Frontal cortex (tissue), 4 donors: ENCODE data around the gene ANXA2. TPM values are rescaled to one million over a fixed set of nuclear protein-coding genes. Genes with fewer than 3 reads are reported as not detected.
"Not testable (repeated sequence)": the region's sequence is repeated elsewhere in the genome, so short reads cannot be mapped to it uniquely, and the experiment has no call there.

ENCODE experiments used
- DNase-seq, 2 donors: peaks; one replicate each; pipeline ENCODE4 v3.0.0; 2012; ENCODE audit warnings: low spot score in 2 of 2
- FAIRE-seq: peaks from 2 replicates; lab custom pipeline; 2012; peaks lifted over from hg19 to GRCh38; lab: Jason Lieb, UNC
- total RNA-seq: library from RNA; depleted of rRNA; stranded (reverse); fragments of >200 nt; gene quantifications from one replicate; pipeline ENCODE4 v1.2.3, GENCODE V29; 2014
- donor health status: control.
- donor health status: control.
- donor health status: control.

The ANXA2 gene
- total RNA-seq, 1 donor from 2014 or later = 34.6 TPM

DNA sequence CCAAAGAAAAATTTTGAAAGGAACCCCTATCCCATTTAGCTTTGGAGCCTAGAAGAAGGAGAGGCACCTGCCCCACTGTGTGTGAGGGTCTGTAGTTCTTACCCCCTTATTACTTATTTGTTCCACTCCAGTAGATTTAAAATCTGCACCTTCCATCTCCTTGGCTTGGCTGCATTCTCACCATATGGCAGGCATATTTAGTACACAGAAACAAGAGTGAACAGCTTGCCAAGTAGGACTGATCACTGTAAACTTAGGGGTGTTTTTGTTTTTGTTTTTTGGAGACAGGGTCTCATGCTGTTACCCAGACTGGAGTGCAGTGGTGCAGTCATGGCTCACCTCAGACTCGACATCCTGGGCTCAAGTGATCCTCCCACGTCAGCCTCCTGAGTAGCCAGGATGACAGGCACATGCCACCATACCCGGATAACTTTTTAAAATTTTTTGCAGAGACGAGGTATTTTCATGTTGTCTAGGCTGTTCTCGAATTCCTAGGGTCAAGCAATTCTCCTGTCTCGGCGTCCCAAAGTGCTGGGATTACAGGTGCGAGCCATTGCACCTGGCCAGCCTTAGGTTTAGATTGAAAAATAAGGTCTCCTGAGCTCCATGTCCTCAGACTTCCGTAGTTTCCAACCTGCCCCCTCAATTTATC, 14.1 kb upstream of the ANXA2 start:
- FAIRE-seq = no peak
- DNase-seq = no peak

DNA sequence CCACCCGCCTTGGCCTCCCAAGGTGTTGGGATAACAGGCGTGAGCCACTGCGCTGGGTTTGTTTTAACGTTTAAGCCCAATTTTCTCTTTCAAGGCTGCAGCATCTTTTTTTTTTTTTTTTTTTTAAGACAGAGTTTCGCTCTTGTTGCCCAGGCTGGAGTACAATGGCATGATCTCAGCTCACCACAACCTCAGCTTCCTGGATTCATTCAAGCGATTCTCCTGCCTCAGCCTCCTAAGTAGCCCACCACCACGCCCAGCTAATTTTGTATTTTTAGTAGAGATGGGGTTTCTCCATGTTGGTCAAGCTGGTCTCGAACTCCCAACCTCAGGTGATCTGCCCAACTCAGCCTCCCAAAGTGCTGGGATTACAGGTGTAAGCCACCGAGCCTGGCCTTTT, 12.6 kb upstream of the ANXA2 start:
- not testable (repeated sequence) for FAIRE-seq, DNase-seq

DNA sequence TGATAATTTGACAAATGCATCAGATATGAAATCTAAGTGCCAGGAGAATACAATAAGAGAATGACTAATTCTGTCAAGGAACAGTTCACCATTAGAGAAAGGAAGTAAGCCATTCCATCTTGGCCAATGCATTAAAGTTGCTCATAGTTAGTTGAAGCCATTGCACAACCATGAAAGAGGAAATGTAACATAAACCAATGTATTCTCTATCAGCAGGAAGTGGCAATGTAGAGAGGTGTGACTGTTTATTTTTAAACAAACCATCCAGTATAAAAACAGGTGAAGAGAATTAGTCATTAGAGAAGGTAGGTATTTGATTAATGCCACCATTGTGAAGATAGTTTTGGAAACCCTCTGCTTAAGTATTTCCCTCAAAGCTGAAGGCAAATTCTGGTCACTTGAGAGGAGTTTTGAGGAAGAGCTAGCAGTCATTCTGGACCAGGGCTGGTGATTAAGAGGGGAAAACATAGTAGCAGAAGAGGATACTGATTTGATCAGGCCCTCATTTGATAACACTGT, 10.7 kb upstream of the ANXA2 start:
- no peak for DNase-seq

DNA sequence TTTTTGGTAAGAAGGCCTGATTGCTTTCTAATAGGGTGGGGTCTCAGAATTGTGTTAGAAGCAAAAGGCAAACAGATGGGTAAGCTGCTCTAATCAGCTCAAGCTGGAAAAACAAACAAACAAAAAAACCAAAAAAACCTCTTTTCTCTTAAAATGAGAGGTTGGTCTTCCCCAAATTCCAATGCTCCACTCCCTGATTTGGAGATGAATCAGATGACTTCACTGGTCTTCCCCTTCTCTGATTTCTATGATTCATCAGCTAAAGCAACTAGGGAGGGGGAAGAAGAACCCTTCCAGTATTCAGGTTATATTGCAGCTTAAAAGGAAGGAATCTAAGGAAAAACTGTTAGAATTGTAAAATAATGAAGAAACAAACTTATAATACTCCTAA, 9.6 kb upstream of the ANXA2 start:
- FAIRE-seq = no peak
- DNase-seq = no peak

More for the DNA sequence above, 10.7 kb upstream of the ANXA2 start:
- no peak for FAIRE-seq

DNA sequence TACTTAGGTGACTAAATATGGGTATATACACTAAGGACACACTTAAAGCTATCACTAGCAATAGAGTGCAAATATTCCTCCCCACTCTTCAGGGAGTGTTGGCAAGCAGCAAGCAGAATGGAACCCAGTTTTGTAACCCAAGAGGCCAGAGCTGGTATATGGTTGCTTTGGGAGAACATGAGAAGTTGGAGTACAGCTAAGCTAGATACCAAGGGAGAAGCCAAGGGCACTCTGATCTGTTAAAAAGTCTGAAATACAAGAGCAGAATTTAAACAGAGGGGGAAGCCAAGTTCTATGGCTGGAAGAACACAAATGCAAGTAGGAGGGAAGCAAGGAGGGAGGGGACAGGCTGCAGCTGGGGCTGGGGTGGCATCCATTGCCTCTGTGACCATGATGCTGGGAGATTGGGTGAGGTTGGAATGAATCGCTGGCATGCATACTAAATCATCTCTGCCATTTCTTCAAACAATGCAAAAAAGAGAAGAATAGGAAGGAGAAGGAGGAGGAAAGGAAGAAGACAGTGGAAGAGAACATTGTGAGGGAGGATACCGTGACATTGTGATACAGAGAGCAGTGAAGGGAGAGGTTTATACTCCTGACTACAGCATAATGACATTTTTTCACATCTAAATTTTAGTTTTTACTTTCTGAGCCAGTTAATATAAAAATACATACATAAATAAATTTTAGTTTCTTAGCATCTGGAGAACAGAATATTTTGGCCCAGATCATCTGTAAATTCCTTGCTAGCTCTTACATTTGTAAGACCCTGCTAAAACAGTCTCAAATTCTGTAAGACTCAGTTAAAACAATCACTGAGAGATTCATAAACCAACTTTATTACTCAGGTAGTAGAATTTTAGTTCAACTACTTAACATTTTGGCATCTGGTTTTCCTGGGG, 9.0 kb upstream of the ANXA2 start:
- no peak for DNase-seq
- FAIRE-seq = no peak

DNA sequence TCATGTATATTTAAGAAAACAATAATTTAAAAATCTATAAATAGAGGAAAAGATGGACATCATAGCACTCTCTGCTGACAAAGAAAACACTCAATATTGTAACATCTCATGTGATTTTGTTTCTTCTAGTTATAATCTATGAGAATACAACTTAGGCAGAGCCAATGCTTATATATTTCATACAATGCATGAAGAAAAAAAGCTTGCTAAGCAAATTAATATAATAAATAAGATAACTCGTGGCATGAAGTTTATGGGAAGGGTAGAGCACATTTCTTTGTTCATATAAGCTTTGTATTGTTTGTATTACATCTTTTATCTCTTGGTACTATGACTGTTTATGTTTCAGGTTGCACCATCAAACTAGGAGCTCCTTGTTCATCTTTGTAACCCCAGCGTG, 7.6 kb upstream of the ANXA2 start:
- FAIRE-seq = no peak
- DNase-seq = no peak

DNA sequence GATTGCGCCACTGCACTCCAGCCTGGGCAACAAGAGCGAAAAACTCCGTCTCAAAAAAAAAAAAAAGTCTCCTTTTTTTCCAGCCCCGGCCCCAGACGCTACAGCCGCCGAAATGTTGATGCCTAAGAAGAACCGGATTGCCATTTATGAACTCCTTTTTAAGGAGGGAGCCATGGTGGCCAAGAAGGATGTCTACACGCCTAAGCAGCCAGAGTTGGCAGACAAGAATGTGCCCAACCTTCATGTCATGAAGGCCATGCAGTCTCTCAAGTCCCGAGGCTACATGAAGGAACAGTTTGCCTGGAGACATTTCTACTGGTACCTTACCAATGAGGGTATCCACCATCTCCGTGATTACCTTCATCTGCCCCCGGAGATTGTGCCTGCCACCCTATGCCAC, 6.6 kb upstream of the ANXA2 start:
- not testable (repeated sequence) for FAIRE-seq, DNase-seq

DNA sequence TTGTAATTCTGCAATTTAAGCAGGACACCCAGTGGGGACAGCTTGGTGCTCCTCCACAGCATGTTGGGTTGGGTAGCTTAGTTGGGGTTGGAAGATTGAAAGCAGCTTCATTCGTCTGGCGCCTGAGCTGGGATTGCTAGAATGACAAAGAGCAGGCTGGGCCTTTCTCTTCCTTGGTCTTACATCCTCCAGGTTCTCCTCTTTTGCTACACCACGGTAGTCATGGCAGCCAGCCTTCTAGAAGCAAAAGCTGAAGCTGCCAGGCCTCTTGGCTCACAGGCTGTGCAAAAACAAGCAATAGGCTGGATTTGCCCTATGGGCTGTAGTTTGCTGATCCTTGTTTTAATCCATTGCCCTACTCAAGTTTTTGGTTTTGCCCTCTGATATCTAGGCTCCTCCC, 3.2 kb upstream of the ANXA2 start:
- DNase-seq = no peak
- FAIRE-seq = no peak

DNA sequence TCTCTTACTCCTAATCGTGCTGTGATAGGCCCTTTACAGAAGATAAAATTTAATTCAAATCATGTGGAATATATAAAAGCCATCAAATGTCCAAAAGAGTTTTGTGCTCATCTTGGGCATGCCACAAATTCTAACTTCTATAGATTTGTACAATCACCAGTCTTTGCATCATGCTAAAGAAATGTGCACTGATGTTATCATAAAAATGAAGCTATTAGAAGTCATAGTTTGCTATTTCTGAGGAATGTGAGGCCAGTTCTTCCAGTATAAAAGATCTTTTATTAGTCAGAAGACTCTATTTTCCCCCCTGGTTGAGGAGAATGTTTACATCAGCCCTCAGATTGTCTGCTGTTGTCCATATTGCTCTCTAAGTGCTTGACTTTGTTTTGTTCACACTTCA, 2.1 kb upstream of the ANXA2 start:
- DNase-seq (no peak), FAIRE-seq (no peak)

DNA sequence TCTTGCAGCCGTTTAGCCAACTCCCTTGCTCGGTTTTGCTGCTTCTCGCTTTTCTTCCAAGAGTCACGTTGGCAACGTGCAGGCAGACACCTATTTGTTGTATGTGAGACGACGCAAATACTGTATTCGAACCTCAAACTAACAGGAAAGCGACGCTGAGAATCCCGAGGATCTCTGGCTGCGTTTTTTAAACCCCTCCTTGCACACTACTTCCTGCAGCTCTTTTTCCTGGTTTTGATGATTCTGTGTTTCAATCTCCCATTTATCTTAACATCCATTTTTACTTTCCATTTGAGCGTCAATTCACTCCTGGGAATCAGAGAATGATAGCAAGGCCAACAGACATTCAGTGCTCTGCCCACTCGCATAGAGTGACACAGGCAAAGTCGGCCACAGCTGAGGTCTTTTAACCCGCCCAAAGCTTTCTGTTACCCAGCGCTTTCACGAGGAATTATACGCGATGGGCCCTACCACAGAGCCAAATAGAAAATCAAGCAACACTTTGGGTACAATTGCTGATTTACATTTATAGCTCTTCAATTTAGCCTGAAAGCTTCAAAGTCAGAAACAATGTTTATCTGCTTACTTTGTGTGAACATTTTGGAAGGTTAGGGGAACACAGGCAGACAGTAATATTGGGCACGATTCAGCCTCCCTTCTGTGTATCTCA, 1.6 kb upstream of the ANXA2 start:
- FAIRE-seq (no peak), DNase-seq (no peak)

DNA sequence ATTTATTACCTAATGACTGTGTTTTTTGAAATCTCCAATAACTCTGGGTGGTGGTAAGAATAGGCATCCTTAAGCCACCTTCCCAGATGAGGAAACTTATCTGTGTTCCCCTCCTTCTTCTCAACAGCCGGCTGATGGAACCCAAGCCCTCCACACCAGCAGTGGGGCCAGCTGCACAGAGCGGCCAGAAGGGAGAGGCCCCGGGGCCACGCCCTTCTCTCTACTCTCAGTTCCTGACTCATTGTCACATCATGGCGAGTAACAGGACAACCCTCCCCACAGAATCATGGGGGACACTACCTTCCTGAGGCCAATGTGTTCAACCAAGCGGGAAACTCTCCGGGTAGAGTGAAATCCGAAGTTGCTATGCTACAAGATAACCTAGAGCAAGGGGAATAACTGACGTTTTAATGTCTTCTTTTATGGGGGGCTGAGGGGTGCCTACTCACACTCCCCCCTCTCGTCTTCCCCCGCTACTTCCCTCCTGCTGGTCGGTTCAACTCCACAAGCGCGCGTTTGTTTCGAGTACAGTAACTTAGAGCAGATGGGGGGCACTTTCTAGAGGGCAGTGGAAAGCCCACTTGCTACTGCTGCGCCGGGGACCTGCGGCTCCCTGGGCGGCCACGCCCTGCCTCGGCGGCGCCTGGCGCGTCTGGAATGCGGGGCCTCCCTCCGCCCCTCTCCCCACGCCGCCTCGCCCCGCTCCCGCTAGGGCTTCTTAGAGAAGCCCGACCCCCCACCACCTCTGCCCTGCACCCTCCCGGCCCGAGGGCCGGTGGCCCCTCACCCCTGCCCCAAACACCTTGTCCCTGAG, 621 bp downstream of the ANXA2 start:
- no peak for DNase-seq
- FAIRE-seq = no peak

DNA sequence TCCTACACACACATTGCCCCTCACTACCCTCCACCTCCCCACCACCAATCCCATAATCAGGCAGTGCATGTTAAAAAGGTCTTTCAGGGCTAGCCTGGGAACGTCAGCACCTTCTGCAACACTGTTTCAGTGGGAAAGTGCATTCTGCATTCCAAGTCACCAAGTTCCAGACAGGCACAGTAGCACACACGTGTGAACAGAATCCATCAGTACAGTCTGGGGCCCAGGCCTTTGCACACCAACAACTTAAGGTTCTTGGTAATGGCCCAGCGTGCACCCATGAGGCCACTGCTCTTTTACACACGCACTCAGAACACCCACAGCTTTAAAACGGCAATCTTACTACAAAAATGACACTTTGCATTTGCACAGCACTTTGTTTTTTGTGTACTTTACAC, 1.2 kb downstream of the ANXA2 start:
- FAIRE-seq (no peak), DNase-seq (no peak)

DNA sequence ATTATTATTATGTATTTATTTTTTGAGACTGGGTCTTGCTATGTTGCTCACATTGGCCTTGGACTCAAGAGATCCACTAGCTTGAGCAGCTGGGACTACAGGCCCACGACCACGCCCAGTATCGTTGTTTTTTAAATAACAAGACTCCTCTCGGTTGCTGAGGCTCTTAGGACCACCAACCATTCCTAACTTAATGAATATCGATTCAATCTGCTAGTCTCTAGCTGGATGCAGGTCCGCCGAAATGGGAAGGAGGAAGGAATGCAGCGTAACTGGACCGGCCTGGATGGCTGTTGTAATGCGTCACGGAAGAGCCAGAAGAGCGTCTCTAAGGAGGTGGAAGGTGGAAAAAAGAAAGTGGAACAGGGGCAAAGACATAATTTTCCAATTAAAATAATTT, 1.7 kb downstream of the ANXA2 start:
- FAIRE-seq = no peak
- DNase-seq = no peak

DNA sequence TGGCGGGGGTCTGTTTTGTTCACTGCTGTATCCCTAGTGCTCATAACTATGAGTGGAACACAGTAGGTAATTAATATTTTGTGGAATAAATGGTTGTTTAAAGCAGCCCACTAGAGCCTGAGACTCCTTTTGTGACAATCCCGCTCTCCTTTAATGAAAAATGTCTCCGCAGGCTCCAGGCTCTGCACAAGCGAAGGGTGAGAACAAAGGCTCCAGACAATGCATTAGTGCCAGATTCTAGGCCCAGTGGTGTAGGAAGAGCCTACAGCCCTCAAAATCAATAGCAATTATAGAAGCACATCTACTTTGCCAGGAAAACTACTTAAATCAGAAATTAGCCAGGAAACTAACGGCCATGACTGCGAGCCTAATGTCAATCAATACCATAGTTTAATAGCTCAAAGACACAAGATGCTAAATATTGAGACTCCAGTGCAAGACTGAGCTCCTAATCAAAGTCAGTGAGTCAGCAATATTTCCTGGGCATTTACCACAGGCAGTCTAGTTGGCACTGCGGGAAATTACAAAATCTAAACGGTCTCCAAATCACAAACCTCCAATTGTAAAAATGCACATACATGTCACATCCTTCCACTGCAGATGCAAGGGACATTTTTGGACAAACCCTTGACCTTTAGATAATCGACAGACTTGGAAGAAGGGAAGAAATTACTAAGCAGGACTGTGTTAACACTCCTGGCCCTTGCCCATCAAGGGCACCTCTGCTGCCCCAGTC, 2.3 kb downstream of the ANXA2 start:
- DNase-seq (no peak), FAIRE-seq (no peak)

DNA sequence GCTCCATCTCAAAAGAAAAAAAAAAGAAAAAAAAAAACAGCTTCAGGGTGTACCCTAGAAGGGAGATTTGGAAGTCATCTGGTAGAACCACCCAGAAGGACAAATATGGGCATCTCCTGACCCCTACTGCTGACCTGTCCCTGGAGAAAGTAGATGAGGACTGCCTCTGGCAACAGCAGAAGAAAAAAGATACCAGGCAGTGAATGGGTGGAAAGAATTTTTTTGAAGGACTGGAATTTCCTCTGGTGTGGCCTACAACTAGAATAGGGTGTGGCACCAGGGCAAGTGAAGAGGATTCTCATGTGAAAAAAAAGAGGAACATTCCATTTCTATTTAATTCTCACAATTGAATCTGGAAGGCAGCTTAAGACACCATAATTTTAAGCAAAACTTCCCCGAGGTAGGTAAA, 3.1 kb downstream of the ANXA2 start:
- FAIRE-seq = no peak

DNA sequence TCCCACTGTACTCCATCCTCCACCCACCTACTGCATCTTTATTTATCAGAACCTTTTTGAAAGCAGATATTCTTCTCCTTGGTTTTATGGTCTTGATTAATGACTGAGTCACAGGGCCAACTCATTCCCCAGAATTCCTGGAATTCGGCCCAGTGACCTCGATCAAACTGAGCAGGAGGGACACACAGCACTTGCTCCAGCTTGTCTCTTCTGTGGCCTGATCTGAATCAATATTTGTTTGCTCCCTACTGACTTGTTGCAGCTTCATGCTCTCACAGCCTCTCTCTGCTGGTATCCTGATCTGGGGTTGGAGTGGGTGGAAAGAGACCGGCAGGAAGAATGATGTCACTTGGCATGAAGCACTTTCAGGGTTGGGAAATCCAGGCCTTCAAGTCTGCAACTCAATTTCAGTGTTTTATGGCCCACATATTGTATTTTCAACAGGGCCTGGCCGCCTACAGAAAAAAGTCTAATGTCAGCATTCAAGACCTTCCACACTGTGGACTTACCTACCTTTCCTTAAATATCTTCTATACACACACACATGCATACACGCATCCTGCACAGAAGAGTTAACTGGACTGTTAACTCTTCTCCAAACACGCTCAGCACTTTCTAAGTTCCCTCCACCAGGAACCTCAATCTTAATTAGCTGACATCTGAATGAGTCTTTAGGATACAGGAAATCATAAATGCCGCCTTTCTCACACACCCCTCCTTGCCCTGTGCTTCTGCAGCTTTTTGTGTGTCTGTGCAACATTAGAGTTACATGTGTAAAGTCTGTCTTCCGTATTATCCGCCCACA, 4.6 kb downstream of the ANXA2 start:
- FAIRE-seq (no peak), DNase-seq (no peak)

More for the DNA sequence above, 3.1 kb downstream of the ANXA2 start:
- DNase-seq = no peak

DNA sequence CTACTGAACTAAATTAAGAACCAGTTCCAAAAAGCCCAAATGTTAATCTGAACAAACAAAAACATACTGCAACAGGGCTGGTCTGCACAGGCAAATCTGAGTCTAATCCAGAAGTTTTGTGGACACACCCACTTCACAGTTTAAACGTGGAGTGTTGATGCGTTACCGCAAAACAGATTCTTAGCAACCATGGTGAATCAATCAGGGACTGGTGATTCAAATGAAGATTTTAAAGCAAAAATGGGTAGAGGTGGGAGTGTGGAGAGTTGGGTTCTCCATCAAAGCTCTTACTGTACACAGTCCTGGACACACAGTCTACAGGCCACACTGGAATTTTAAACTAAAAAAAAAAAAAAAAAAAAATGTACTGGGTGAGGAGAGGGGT, 5.2 kb downstream of the ANXA2 start:
- no peak for FAIRE-seq

DNA sequence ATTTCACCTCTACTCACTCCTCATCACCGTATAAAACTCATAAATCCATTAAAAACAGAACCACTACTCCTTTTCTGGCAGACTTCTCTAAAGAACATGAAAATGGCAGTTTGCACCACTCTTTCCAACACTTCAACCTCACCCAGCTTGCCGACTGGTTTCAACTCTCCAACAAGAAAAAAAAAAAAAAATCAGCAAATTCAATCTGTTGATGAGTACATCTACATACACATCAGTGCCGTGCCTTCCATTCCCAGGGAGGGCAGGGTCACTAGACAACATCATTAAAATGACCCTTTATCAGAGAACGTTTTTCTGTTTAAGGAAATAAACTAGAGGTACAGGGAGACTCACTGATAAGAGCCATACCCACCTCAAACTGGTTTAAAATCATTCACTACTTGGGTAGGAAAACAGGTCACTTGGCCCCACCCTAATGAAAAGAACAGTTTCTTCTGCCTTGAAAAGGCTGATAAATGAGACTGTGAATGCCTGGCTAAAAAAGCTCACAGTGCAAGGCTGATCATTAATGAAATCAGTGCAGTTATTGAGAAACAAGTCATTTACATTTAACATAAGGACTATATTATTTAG, 6.0 kb downstream of the ANXA2 start:
- FAIRE-seq (no peak), DNase-seq (no peak)

More for the DNA sequence above, 5.2 kb downstream of the ANXA2 start:
- no peak for DNase-seq
